Measurements from ENCODE around the gene COL1A1.

The COL1A1 gene

DNA sequence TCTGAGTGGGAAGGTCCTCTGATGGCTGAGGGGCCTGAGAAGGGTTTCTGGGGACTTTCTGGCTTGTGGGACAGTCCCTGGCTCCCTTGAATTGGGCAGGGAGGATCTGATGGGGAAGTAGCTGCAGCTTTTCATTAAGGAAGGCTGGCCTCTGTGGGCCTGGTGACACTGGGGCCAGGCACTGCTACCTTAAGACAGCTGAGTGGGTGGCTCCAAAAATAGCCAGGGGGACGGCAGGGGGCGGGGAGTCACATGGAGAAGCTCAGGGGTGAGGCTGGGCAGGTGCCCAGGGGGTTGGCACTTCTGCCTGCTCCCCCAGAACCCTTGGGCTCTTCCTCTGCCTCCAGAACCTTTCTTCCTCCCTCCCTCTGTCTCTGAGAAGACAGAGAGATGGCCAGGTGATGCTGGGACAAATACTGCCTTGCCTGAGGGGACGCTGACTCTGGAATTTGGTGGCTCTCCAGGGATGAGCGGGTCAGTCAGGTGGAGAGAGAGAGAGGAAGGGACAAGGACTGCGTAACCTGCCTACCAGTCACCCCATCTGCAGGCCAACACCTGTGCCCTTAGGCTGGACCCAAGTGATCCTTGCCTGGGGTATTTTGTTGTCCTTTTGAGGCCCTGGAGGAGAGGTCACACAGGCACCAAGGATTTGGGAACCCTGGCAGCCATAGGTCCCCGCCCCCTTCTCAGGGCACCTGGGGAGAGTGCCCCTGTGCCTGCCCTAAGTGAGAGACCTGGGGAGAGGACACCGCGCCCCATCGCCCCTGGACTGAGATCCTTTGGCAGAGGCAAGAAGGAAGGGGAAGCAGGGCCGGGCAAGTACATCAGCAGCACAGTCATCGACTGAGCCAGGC is 37.4 kb downstream of the COL1A1 start:
- in situ Hi-C loops (cut with MboI; ENCODE audit: low sequenced_read_pairs, unreplicated experiment): no loop called here
- peak; percentile 67 for DNase-seq (ENCODE audit: low spot score)
- TF ChIP-seq CTCF (IDR thresholded peaks at IDR 0.05; ENCODE audit: borderline replicate concordance, control extremely low read depth, extremely low read depth, insufficient read depth, missing control alignments): no peak

- TF ChIP-seq CTCF (IDR thresholded peaks at IDR 0.05; ENCODE audit: borderline replicate concordance, control extremely low read depth, extremely low read depth, insufficient read depth, missing control alignments): no peak
- in situ Hi-C loops (cut with MboI; ENCODE audit: low sequenced_read_pairs, unreplicated experiment): no loop called here
Measured at GRCh38 chr17:50162466-50163254, 38.8 kb downstream of the COL1A1 start.

DNA sequence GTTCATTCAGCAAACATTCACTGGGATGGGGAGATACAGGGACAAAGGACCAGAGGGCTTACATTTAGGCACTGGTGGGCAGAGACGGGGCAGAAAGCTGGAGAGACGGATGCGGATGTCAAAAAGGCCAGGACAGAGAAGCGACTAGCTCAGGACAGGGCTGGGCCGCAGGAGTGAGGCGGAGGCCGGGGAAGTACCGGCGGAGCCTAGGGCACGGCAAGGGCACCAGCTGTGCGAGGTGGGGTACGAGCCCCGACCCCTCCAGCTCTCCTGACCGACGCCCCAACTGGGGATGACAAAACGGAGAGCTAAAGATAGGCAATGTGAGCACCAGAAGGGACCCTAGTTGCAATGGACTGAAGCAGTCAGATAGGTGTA is 39.5 kb downstream of the COL1A1 start:
- DNase-seq (ENCODE audit: low spot score): no peak
- in situ Hi-C loops (cut with MboI; ENCODE audit: low sequenced_read_pairs, unreplicated experiment): no loop called here
- TF ChIP-seq CTCF (IDR thresholded peaks at IDR 0.05; ENCODE audit: borderline replicate concordance, control extremely low read depth, extremely low read depth, insufficient read depth, missing control alignments): no peak

More at GRCh38 chr17:50162466-50163254, 38.8 kb downstream of the COL1A1 start:
- no peak for DNase-seq (ENCODE audit: low spot score)

- in situ Hi-C loops (cut with MboI; ENCODE audit: low sequenced_read_pairs, unreplicated experiment): no loop called here
- peak; percentile 99 for DNase-seq (ENCODE audit: low spot score)
- TF ChIP-seq CTCF (IDR thresholded peaks at IDR 0.05; ENCODE audit: borderline replicate concordance, control extremely low read depth, extremely low read depth, insufficient read depth, missing control alignments): peak; percentile 97
Measured at GRCh38 chr17:50161023-50161910, 40.2 kb downstream of the COL1A1 start.

DNA sequence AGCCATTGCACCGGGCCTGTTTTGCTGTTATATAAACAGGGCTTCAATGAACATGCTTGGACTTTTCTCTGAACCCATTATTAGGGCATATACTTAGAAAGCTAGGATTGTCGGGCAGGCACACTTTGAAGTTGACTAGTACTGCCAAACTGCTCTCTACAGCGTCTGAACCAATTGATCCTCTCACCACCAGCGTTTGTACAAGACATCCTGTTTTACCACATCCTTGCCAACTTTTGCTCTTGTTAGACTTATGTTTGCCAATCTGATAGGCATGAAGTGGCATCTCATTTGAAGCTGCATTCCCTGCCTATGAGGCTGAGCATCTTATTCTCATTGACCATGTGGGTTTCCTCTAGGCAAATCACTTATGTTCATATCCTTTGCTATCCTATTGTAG is 43.5 kb downstream of the COL1A1 start:
- no peak for DNase-seq (ENCODE audit: low spot score)
- in situ Hi-C loops (cut with MboI; ENCODE audit: low sequenced_read_pairs, unreplicated experiment): no loop called here
- TF ChIP-seq CTCF (IDR thresholded peaks at IDR 0.05; ENCODE audit: borderline replicate concordance, control extremely low read depth, extremely low read depth, insufficient read depth, missing control alignments): no peak

Data from GM13976 (cell line).